ENCODE data around the gene BCAS1. TPM values are rescaled to one million over a fixed set of nuclear protein-coding genes. Genes with fewer than 3 reads are reported as not detected.

BCAS1 gene
- total RNA-seq, 4 donors from 2014 or later, result 0.97 to 9.3 (median 4.4) TPM

DNA sequence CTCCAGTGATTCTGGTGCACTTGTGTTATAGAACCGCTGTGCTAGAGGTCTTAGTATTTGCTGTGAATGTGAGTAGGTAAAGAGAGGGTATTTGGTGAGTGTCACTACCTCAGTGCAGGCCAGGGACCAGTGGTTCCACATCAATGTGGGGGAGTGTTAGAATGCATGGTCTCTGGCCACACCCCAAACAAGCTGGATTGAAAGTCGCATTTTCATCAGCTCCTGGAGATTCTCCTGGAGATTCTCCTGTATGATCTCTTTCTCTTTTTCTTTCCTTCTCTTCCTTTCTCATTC, 26.8 kb upstream of the BCAS1 start:
- no peak overlapping the region for H3K4me3 ChIP-seq

DNA sequence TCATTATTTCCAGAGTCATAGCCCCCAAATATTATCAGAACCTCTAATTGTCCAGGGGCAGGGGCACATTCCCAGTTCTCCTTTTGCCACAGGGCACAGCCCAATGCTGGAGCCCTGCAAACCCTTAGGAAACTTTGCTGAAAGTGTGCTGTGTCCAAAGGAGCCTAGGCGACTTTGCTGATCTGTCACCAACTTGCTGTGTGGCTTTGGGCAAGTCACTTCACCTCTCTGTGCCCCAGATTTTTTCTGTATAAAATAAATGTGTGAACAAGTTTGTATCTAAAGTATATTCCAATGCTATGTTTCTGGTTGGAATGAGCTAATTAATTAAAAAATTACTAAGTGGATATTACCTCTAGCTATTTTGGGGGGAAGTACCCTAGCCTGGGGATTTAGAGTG, 25.4 kb upstream of the BCAS1 start:
- 100% methylated on average over 1 of the region's 1 CpG; no CpG with 5 or more reads in 1 of the 2 donors for WGBS, 2 donors
- peaks cover 0 to 18% (median 0%) of the 10 kb centered on the region in 4 donors for H3K27me3 ChIP-seq

More for the DNA sequence above, 26.8 kb upstream of the BCAS1 start:
- whole genome bisulfite sequencing, 2 donors, result 80 to 92% methylated on average over 2 of the region's 2 CpGs
- Histone ChIP-seq H3K9me3 (no peaks in the 10 kb centered on the region), H3K27ac (no peak overlapping the region), H3K4me1 (no peaks in the 10 kb centered on the region), H3K36me3 (no peaks in the 10 kb centered on the region), H3K27me3 (peaks cover 0 to 14% (median 0%) of the 10 kb centered on the region in 4 donors)
- no peak for DNase-seq
- intact Hi-C loops (cut with DNase I), result loop anchor here (5.0 kb wide), 1 partner anchor 100 kb away; no protein-coding TSS in a partner anchor
- TF ChIP-seq, protein P1, sequence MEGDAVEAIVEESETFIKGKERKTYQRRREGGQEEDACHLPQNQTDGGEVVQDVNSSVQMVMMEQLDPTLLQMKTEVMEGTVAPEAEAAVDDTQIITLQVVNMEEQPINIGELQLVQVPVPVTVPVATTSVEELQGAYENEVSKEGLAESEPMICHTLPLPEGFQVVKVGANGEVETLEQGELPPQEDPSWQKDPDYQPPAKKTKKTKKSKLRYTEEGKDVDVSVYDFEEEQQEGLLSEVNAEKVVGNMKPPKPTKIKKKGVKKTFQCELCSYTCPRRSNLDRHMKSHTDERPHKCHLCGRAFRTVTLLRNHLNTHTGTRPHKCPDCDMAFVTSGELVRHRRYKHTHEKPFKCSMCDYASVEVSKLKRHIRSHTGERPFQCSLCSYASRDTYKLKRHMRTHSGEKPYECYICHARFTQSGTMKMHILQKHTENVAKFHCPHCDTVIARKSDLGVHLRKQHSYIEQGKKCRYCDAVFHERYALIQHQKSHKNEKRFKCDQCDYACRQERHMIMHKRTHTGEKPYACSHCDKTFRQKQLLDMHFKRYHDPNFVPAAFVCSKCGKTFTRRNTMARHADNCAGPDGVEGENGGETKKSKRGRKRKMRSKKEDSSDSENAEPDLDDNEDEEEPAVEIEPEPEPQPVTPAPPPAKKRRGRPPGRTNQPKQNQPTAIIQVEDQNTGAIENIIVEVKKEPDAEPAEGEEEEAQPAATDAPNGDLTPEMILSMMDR (IDR thresholded peaks at IDR 0.05), result no peak
- no peak for TF ChIP-seq POLR2A (IDR thresholded peaks at IDR 0.05)

DNA sequence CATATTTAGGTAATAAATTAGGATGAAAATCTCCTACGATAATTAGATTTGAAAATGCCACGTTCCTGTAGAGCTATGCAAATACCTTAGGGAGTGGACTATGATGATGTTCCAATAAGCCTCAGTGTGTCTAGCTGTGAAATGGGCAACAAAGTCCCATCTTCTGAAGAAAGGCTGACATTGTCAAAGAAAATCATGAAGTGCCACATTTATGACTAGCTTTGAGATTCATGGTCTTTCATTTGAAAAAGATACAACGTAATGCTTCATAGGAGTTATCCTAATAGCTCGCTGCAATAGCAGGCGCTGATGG, 23.8 kb upstream of the BCAS1 start:
- WGBS, 2 donors, result 81 to 82% methylated on average over 5 of the region's 5 CpGs
- no peak overlapping the region for H3K4me3 ChIP-seq
- H3K9me3 ChIP-seq, result no peaks in the 10 kb centered on the region
- no peak overlapping the region for H3K27ac ChIP-seq
- intact Hi-C loops (cut with DNase I), result no loop called here
- H3K4me1 ChIP-seq, result no peaks in the 10 kb centered on the region
- peaks cover 0 to 22% (median 0%) of the 10 kb centered on the region in 4 donors for H3K27me3 ChIP-seq
- TF ChIP-seq, protein P1 (IDR thresholded peaks at IDR 0.05), result no peak
- no peak for TF ChIP-seq POLR2A (IDR thresholded peaks at IDR 0.05)
- no peaks in the 10 kb centered on the region for H3K36me3 ChIP-seq
- no peak for DNase-seq

More for the DNA sequence above, 25.4 kb upstream of the BCAS1 start:
- no peaks in the 10 kb centered on the region for H3K9me3 ChIP-seq
- no peak overlapping the region for H3K27ac ChIP-seq
- TF ChIP-seq POLR2A (IDR thresholded peaks at IDR 0.05), result no peak
- TF ChIP-seq, protein P1 (IDR thresholded peaks at IDR 0.05), result no peak
- intact Hi-C loops (cut with DNase I), result loop anchor here (5.0 kb wide), 1 partner anchor 101 kb away; no protein-coding TSS in a partner anchor
- no peaks in the 10 kb centered on the region for H3K36me3 ChIP-seq
- DNase-seq, result no peak
- no peaks in the 10 kb centered on the region for H3K4me1 ChIP-seq
- H3K4me3 ChIP-seq, result no peak overlapping the region

DNA sequence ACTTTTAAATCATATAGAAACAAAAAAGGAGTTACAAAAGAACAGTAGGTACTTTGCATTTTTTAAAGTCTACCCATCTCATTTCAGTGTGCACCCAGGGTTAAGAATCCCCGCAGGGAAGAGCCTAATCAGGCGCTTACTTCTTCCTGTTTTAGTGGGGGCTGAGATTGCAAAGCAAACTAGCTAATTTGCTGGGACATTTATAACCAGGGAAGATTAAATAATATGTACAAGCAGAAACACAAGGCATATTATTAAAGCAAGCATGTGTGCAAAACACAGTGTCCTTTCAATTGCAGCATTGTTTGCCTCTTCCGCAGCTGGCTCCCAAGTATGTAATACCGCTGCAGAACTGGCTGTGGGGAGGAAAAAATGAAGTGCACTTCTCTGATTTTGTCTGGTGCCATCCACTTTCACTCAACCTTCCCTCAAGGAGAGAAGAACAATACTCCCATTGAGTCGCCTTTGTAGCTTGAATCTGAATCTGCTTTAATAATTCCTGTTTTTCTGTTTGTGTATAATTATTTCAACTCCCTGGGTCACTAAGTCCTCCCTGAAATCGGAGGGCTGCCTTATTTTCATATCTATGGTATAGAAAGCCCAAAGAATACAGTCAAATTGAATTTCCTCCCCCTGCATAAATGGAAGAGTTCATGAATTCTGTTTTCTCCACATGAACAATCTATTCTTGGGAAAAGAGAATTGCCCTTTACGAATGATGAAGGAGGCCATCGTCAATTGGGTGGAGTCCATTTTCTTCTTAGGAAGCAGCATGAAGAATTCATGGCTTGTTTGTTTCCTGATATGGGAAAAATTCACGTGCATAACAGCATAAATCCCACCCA, 23.3 kb upstream of the BCAS1 start:
- no peak overlapping the region for H3K27ac ChIP-seq
- TF ChIP-seq POLR2A (IDR thresholded peaks at IDR 0.05), result no peak
- TF ChIP-seq, protein P1 (IDR thresholded peaks at IDR 0.05), result no peak
- H3K9me3 ChIP-seq, result no peaks in the 10 kb centered on the region
- intact Hi-C loops (cut with DNase I), result no loop called here
- 65 to 66% methylated on average over 9 of the region's 9 CpGs for WGBS, 2 donors
- DNase-seq, result no peak
- no peak overlapping the region for H3K4me3 ChIP-seq
- peaks cover 0 to 22% (median 0%) of the 10 kb centered on the region in 4 donors for H3K27me3 ChIP-seq
- no peaks in the 10 kb centered on the region for H3K4me1 ChIP-seq
- no peaks in the 10 kb centered on the region for H3K36me3 ChIP-seq

DNA sequence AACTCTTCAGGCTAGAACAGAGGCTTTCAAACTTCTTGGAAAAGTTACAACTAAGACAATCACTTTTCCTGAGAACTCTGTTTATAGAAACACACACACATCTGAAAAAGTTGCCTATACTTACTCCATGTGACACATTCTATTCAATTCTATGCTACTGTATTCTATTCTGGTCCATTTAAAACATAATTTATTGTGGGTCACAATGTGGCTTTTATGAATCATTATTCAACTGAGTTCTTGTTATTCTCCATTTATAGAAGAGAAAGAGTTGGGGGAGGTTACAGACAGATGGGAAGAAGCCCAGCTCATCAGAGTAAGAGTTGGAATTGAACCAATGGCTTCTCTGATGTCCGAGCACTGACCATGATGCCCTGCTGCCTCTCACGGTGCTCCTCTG, 21.6 kb upstream of the BCAS1 start:
- no peak for TF ChIP-seq POLR2A (IDR thresholded peaks at IDR 0.05)
- TF ChIP-seq, protein P1 (IDR thresholded peaks at IDR 0.05), result no peak
- no peak for DNase-seq
- 62 to 68% methylated on average over 2 of the region's 2 CpGs for WGBS, 2 donors
- Histone ChIP-seq H3K27me3 (peaks cover 0 to 22% (median 0%) of the 10 kb centered on the region in 4 donors), H3K27ac (no peak overlapping the region), H3K4me3 (no peak overlapping the region), H3K36me3 (no peaks in the 10 kb centered on the region), H3K9me3 (no peaks in the 10 kb centered on the region), H3K4me1 (no peaks in the 10 kb centered on the region)
- intact Hi-C loops (cut with DNase I), result no loop called here
